ENCODE data around the gene CAMLG.

DNA sequence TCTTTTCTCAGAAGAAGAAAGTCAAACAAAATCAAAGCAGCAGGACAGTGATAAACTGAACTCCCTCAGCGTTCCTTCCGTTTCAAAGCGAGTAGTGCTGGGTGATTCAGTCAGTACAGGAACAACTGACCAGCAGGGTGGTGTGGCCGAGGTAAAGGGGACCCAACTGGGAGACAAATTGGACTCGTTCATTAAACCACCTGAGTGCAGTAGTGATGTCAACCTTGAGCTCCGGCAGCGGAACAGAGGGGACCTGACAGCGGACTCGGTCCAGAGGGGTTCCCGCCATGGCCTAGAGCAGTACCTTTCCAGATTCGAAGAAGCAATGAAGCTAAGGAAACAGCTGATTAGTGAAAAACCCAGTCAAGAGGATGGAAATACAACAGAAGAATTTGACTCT is 2.7 kb downstream of the CAMLG start:
- TF ChIP-seq EZH2 (IDR thresholded peaks at IDR 0.05; ENCODE audit: insufficient read depth, low read length): no peak
- TF ChIP-seq, protein P1, sequence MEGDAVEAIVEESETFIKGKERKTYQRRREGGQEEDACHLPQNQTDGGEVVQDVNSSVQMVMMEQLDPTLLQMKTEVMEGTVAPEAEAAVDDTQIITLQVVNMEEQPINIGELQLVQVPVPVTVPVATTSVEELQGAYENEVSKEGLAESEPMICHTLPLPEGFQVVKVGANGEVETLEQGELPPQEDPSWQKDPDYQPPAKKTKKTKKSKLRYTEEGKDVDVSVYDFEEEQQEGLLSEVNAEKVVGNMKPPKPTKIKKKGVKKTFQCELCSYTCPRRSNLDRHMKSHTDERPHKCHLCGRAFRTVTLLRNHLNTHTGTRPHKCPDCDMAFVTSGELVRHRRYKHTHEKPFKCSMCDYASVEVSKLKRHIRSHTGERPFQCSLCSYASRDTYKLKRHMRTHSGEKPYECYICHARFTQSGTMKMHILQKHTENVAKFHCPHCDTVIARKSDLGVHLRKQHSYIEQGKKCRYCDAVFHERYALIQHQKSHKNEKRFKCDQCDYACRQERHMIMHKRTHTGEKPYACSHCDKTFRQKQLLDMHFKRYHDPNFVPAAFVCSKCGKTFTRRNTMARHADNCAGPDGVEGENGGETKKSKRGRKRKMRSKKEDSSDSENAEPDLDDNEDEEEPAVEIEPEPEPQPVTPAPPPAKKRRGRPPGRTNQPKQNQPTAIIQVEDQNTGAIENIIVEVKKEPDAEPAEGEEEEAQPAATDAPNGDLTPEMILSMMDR (IDR thresholded peaks at IDR 0.05; ENCODE audit: insufficient read depth, low read depth, low read length): no peak
